ENCODE data around the gene RALGPS1.
A peak's percentile ranks its signal among the peaks of the same experiment; 100 is the strongest.

RALGPS1 gene

GRCh38 chr9:127098916-127099553 is 184.5 kb downstream of the RALGPS1 start:
- H3K27me3 ChIP-seq (ENCODE audit: control insufficient read depth, insufficient read depth, low read length), result no peaks in the 10 kb centered on the region
- H3K36me3 ChIP-seq (ENCODE audit: control insufficient read depth, insufficient read depth, low read length), result peaks cover 3% of the 10 kb centered on the region
- no peak overlapping the region for H3K4me3 ChIP-seq (ENCODE audit: low read length)
- H3K9ac ChIP-seq (ENCODE audit: low read length), result no peak overlapping the region
- H3K27ac ChIP-seq (ENCODE audit: low read depth, low read length), result peak overlapping the region; percentile 57
- peaks cover 20% of the 10 kb centered on the region for H3K4me1 ChIP-seq (ENCODE audit: control insufficient read depth, insufficient read depth, low read length)

- Histone ChIP-seq H3K36me3 (ENCODE audit: control insufficient read depth, insufficient read depth, low read length) (peaks cover 3% of the 10 kb centered on the region), H3K4me1 (ENCODE audit: control insufficient read depth, insufficient read depth, low read length) (peaks cover 25% of the 10 kb centered on the region), H3K4me3 (ENCODE audit: low read length) (no peak overlapping the region), H3K27me3 (ENCODE audit: control insufficient read depth, insufficient read depth, low read length) (no peaks in the 10 kb centered on the region), H3K27ac (ENCODE audit: low read depth, low read length) (peak overlapping the region; percentile 57), H3K9ac (ENCODE audit: low read length) (no peak overlapping the region)
These were observed 185.1 kb downstream of the RALGPS1 start for GRCh38 chr9:127099664-127100063.

GRCh38 chr9:127102176-127102575 is 187.6 kb downstream of the RALGPS1 start:
- no peaks in the 10 kb centered on the region for H3K27me3 ChIP-seq (ENCODE audit: control insufficient read depth, insufficient read depth, low read length)
- peaks cover 49% of the 10 kb centered on the region for H3K4me1 ChIP-seq (ENCODE audit: control insufficient read depth, insufficient read depth, low read length)
- no peak overlapping the region for H3K9ac ChIP-seq (ENCODE audit: low read length)
- H3K4me3 ChIP-seq (ENCODE audit: low read length), result no peak overlapping the region
- H3K36me3 ChIP-seq (ENCODE audit: control insufficient read depth, insufficient read depth, low read length), result peaks cover 3% of the 10 kb centered on the region
- no peak overlapping the region for H3K27ac ChIP-seq (ENCODE audit: low read depth, low read length)

GRCh38 chr9:127102788-127103187 is 188.2 kb downstream of the RALGPS1 start:
- Histone ChIP-seq H3K4me3 (ENCODE audit: low read length) (no peak overlapping the region), H3K36me3 (ENCODE audit: control insufficient read depth, insufficient read depth, low read length) (peaks cover 3% of the 10 kb centered on the region), H3K27ac (ENCODE audit: low read depth, low read length) (no peak overlapping the region), H3K4me1 (ENCODE audit: control insufficient read depth, insufficient read depth, low read length) (peaks cover 55% of the 10 kb centered on the region), H3K27me3 (ENCODE audit: control insufficient read depth, insufficient read depth, low read length) (no peaks in the 10 kb centered on the region), H3K9ac (ENCODE audit: low read length) (no peak overlapping the region)

- H3K4me3 ChIP-seq (ENCODE audit: low read length), result no peak overlapping the region
- H3K36me3 ChIP-seq (ENCODE audit: control insufficient read depth, insufficient read depth, low read length), result peaks cover 3% of the 10 kb centered on the region
- no peak overlapping the region for H3K9ac ChIP-seq (ENCODE audit: low read length)
- peak overlapping the region; percentile 40 for H3K27ac ChIP-seq (ENCODE audit: low read depth, low read length)
- H3K27me3 ChIP-seq (ENCODE audit: control insufficient read depth, insufficient read depth, low read length), result no peaks in the 10 kb centered on the region
- H3K4me1 ChIP-seq (ENCODE audit: control insufficient read depth, insufficient read depth, low read length), result peaks cover 55% of the 10 kb centered on the region
These were observed 190.2 kb downstream of the RALGPS1 start for GRCh38 chr9:127104581-127105311.

GRCh38 chr9:127105805-127106465 is 191.4 kb downstream of the RALGPS1 start:
- Histone ChIP-seq H3K9ac (ENCODE audit: low read length) (no peak overlapping the region), H3K27me3 (ENCODE audit: control insufficient read depth, insufficient read depth, low read length) (no peaks in the 10 kb centered on the region), H3K36me3 (ENCODE audit: control insufficient read depth, insufficient read depth, low read length) (peaks cover 3% of the 10 kb centered on the region), H3K4me1 (ENCODE audit: control insufficient read depth, insufficient read depth, low read length) (peaks cover 48% of the 10 kb centered on the region), H3K4me3 (ENCODE audit: low read length) (no peak overlapping the region), H3K27ac (ENCODE audit: low read depth, low read length) (peak overlapping the region; percentile 40)

- Histone ChIP-seq H3K27ac (ENCODE audit: low read depth, low read length) (peak overlapping the region; percentile 40), H3K27me3 (ENCODE audit: control insufficient read depth, insufficient read depth, low read length) (no peaks in the 10 kb centered on the region), H3K4me1 (ENCODE audit: control insufficient read depth, insufficient read depth, low read length) (peaks cover 47% of the 10 kb centered on the region), H3K9ac (ENCODE audit: low read length) (no peak overlapping the region), H3K4me3 (ENCODE audit: low read length) (no peak overlapping the region), H3K36me3 (ENCODE audit: control insufficient read depth, insufficient read depth, low read length) (peaks cover 3% of the 10 kb centered on the region)
These were observed 191.9 kb downstream of the RALGPS1 start for GRCh38 chr9:127106466-127106855.

- H3K36me3 ChIP-seq (ENCODE audit: control insufficient read depth, insufficient read depth, low read length), result peaks cover 3% of the 10 kb centered on the region
- no peak overlapping the region for H3K4me3 ChIP-seq (ENCODE audit: low read length)
- H3K4me1 ChIP-seq (ENCODE audit: control insufficient read depth, insufficient read depth, low read length), result peaks cover 52% of the 10 kb centered on the region
- H3K9ac ChIP-seq (ENCODE audit: low read length), result no peak overlapping the region
- H3K27me3 ChIP-seq (ENCODE audit: control insufficient read depth, insufficient read depth, low read length), result no peaks in the 10 kb centered on the region
- H3K27ac ChIP-seq (ENCODE audit: low read depth, low read length), result peak overlapping the region; percentile 47
These were observed 192.8 kb downstream of the RALGPS1 start for GRCh38 chr9:127107171-127107928.

GRCh38 chr9:127107929-127108876 is 193.6 kb downstream of the RALGPS1 start:
- H3K9ac ChIP-seq (ENCODE audit: low read length), result no peak overlapping the region
- H3K27ac ChIP-seq (ENCODE audit: low read depth, low read length), result peak overlapping the region; percentile 55

GRCh38 chr9:127109212-127109711 is 194.7 kb downstream of the RALGPS1 start:
- no peak overlapping the region for H3K4me3 ChIP-seq (ENCODE audit: low read length)
- H3K36me3 ChIP-seq (ENCODE audit: control insufficient read depth, insufficient read depth, low read length), result no peaks in the 10 kb centered on the region
- H3K27me3 ChIP-seq (ENCODE audit: control insufficient read depth, insufficient read depth, low read length), result no peaks in the 10 kb centered on the region
- no peak overlapping the region for H3K9ac ChIP-seq (ENCODE audit: low read length)
- H3K4me1 ChIP-seq (ENCODE audit: control insufficient read depth, insufficient read depth, low read length), result peaks cover 62% of the 10 kb centered on the region
- peak overlapping the region; percentile 55 for H3K27ac ChIP-seq (ENCODE audit: low read depth, low read length)

More at GRCh38 chr9:127107929-127108876, 193.6 kb downstream of the RALGPS1 start:
- Histone ChIP-seq H3K4me3 (ENCODE audit: low read length) (no peak overlapping the region), H3K36me3 (ENCODE audit: control insufficient read depth, insufficient read depth, low read length) (no peaks in the 10 kb centered on the region), H3K27me3 (ENCODE audit: control insufficient read depth, insufficient read depth, low read length) (no peaks in the 10 kb centered on the region), H3K4me1 (ENCODE audit: control insufficient read depth, insufficient read depth, low read length) (peaks cover 58% of the 10 kb centered on the region)

- Histone ChIP-seq H3K9ac (ENCODE audit: low read length) (no peak overlapping the region), H3K27ac (ENCODE audit: low read depth, low read length) (peak overlapping the region; percentile 55), H3K4me1 (ENCODE audit: control insufficient read depth, insufficient read depth, low read length) (peaks cover 36% of the 10 kb centered on the region), H3K4me3 (ENCODE audit: low read length) (no peak overlapping the region), H3K36me3 (ENCODE audit: control insufficient read depth, insufficient read depth, low read length) (no peaks in the 10 kb centered on the region), H3K27me3 (ENCODE audit: control insufficient read depth, insufficient read depth, low read length) (no peaks in the 10 kb centered on the region)
These were observed 197.5 kb downstream of the RALGPS1 start for GRCh38 chr9:127112056-127112455.
